Measurements from ENCODE around the gene ABLIM1.

ABLIM1 gene

DNA sequence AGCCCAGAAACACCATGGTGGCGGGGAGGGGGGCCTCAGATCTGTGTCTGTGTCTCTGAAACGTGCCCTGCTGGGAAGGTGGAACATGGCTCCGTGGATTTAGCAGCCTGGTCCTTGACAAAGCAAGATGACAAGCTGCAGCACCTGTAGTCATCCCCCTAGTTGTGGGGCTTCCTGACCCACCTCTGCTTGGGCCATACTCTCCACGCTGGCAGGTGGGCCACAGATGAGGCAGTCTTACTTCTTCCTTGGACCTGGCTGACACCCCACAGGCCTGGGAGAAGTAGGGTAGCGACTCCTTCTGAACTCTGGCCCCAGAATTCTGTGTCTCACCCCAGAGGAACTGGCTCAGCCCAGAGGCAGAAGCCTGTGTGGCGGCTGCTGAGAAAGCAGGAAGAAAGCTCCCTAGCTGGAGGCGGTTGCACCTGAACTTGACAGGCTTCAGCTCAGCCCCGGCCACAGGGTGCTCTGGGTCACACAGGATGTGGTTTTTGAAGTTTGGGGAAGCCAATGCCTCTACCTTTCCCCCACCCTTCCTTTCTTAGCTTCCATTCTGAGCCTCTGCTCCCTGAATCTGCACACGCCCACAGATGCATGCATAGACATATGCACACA is 113.9 kb downstream of the ABLIM1 start:
- Histone ChIP-seq H3K9ac (ENCODE audit: low read length) (no peak overlapping the region), H3K4me3 (ENCODE audit: insufficient read depth in 1 of 2, low read depth in 1 of 2, low read length in 2 of 2) (no peak overlapping the region), H3K27me3 (ENCODE audit: control insufficient read depth in 1 of 2, insufficient read depth in 1 of 2, low read length in 2 of 2) (peaks cover 0 to 5% of the 10 kb centered on the region in 2 experiments), H2BK5ac (ENCODE audit: low read depth, low read length, poor library complexity, severe bottlenecking) (no peak overlapping the region), H3K4ac (ENCODE audit: low read depth in 1 of 2, low read length in 2 of 2) (no peak overlapping the region), H3K79me1 (replicated peaks; ENCODE audit: low read length, poor library complexity, severe bottlenecking) (no peaks in the 10 kb centered on the region), H2BK15ac (ENCODE audit: low read depth, poor library complexity, severe bottlenecking) (no peak overlapping the region), H2AFZ (ENCODE audit: low read depth, low read length) (no peak overlapping the region), H4K8ac (ENCODE audit: low read length) (no peak overlapping the region), H2BK12ac (ENCODE audit: low read length in 2 of 2) (no peak overlapping the region), H3K4me2 (ENCODE audit: low read length, poor library complexity, severe bottlenecking) (no peak overlapping the region), H2AK5ac (ENCODE audit: low read length, severe bottlenecking) (no peak overlapping the region), H3K27ac (ENCODE audit: low read length, poor library complexity, severe bottlenecking) (no peak overlapping the region), H3K4me1 (ENCODE audit: control insufficient read depth, insufficient read depth, low read depth, low read length) (peaks cover 5% of the 10 kb centered on the region), H2BK120ac (ENCODE audit: low read depth, low read length) (no peak overlapping the region), H3K23ac (ENCODE audit: low read length in 2 of 2) (no peak overlapping the region), H3K36me3 (ENCODE audit: control insufficient read depth in 1 of 2, insufficient read depth in 2 of 2, low read depth in 1 of 2, low read length in 2 of 2) (peaks cover 0 to 37% of the 10 kb centered on the region in 2 experiments), H4K91ac (ENCODE audit: low read length) (no peak overlapping the region), H3K14ac (ENCODE audit: low read length in 2 of 2) (no peak overlapping the region), H3K9me3 (ENCODE audit: control insufficient read depth, low read length) (no peaks in the 10 kb centered on the region), H3K18ac (ENCODE audit: low read depth in 1 of 2, low read length in 2 of 2) (no peak overlapping the region)
- no peak for DNase-seq
- WGBS = 84% methylated on average over 9 of the region's 9 CpGs

DNA sequence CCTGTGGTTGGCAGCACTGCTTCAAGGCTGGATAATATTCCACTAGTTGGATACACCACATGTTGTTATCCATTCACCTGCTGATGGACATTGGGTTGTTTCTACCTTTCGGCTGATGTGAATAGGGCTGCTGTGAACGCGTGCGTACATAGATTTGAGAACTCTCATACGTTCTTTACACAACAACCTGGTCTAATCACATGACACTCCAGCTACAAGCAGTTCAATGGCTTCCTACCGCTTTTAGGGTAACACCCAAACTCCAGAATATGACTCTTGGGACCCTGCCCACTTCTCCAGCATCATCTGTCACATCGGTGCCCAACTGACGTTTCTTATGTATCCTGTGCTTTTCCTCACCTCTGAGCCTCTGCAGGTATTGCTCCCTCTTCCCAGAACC is 114.6 kb downstream of the ABLIM1 start:
- H3K79me1 ChIP-seq (replicated peaks; ENCODE audit: low read length, poor library complexity, severe bottlenecking) = peaks cover under 1% of the 10 kb centered on the region
- H3K36me3 ChIP-seq (ENCODE audit: control insufficient read depth in 1 of 2, insufficient read depth in 2 of 2, low read depth in 1 of 2, low read length in 2 of 2) = peaks cover 0 to 40% of the 10 kb centered on the region in 2 experiments
- H3K4me3 ChIP-seq (ENCODE audit: insufficient read depth in 1 of 2, low read depth in 1 of 2, low read length in 2 of 2) = no peak overlapping the region
- 84% methylated on average over 8 of the region's 8 CpGs for WGBS
- no peak overlapping the region for H2BK5ac ChIP-seq (ENCODE audit: low read depth, low read length, poor library complexity, severe bottlenecking)
- H3K4me1 ChIP-seq (ENCODE audit: control insufficient read depth, insufficient read depth, low read depth, low read length) = peaks cover 7% of the 10 kb centered on the region
- no peak overlapping the region for H2AFZ ChIP-seq (ENCODE audit: low read depth, low read length)
- H3K23ac ChIP-seq (ENCODE audit: low read length in 2 of 2) = no peak overlapping the region
- H3K14ac ChIP-seq (ENCODE audit: low read length in 2 of 2) = no peak overlapping the region
- no peak overlapping the region for H3K18ac ChIP-seq (ENCODE audit: low read depth in 1 of 2, low read length in 2 of 2)
- no peak overlapping the region for H3K4ac ChIP-seq (ENCODE audit: low read depth in 1 of 2, low read length in 2 of 2)
- no peak overlapping the region for H3K9ac ChIP-seq (ENCODE audit: low read length)
- H3K4me2 ChIP-seq (ENCODE audit: low read length, poor library complexity, severe bottlenecking) = no peak overlapping the region
- no peak overlapping the region for H4K91ac ChIP-seq (ENCODE audit: low read length)
- H2BK15ac ChIP-seq (ENCODE audit: low read depth, poor library complexity, severe bottlenecking) = no peak overlapping the region
- no peak overlapping the region for H2BK120ac ChIP-seq (ENCODE audit: low read depth, low read length)
- no peak for DNase-seq
- peaks cover 0 to 5% of the 10 kb centered on the region in 2 experiments for H3K27me3 ChIP-seq (ENCODE audit: control insufficient read depth in 1 of 2, insufficient read depth in 1 of 2, low read length in 2 of 2)
- no peak overlapping the region for H4K8ac ChIP-seq (ENCODE audit: low read length)
- H2BK12ac ChIP-seq (ENCODE audit: low read length in 2 of 2) = no peak overlapping the region
- H2AK5ac ChIP-seq (ENCODE audit: low read length, severe bottlenecking) = no peak overlapping the region
- no peak overlapping the region for H3K27ac ChIP-seq (ENCODE audit: low read length, poor library complexity, severe bottlenecking)
- H3K9me3 ChIP-seq (ENCODE audit: control insufficient read depth, low read length) = no peaks in the 10 kb centered on the region

DNA sequence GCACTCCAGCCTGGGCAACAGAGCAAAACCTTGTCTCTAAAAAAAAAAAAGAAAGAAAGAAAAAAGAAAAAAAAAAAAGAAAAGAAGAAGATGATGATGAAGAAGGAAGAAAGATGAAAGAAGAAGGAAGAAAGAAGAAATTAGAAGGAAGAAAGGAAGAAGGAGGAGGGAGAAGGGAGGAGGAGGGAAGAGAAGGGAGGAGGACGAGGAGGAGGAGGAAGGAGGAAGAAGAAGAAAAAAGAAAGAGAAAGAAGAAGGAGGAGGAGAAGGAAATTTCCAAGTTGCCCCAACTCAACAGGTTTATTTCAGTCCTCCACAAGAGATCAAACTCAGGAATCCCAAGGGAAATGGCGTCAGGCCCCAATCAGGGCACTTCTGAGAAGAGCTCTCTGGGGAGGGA is 115.7 kb downstream of the ABLIM1 start:
- H3K23ac ChIP-seq (ENCODE audit: low read length in 2 of 2) = no peak overlapping the region
- H3K14ac ChIP-seq (ENCODE audit: low read length in 2 of 2) = no peak overlapping the region
- WGBS = 100% methylated on average over 2 of the region's 2 CpGs
- H3K9ac ChIP-seq (ENCODE audit: low read length) = no peak overlapping the region
- peaks cover 0 to 5% of the 10 kb centered on the region in 2 experiments for H3K27me3 ChIP-seq (ENCODE audit: control insufficient read depth in 1 of 2, insufficient read depth in 1 of 2, low read length in 2 of 2)
- no peak overlapping the region for H3K18ac ChIP-seq (ENCODE audit: low read depth in 1 of 2, low read length in 2 of 2)
- no peak overlapping the region for H2BK15ac ChIP-seq (ENCODE audit: low read depth, poor library complexity, severe bottlenecking)
- H3K27ac ChIP-seq (ENCODE audit: low read length, poor library complexity, severe bottlenecking) = no peak overlapping the region
- no peak overlapping the region for H2BK5ac ChIP-seq (ENCODE audit: low read depth, low read length, poor library complexity, severe bottlenecking)
- DNase-seq = no peak
- H2BK12ac ChIP-seq (ENCODE audit: low read length in 2 of 2) = no peak overlapping the region
- H3K4ac ChIP-seq (ENCODE audit: low read depth in 1 of 2, low read length in 2 of 2) = no peak overlapping the region
- H4K8ac ChIP-seq (ENCODE audit: low read length) = no peak overlapping the region
- H2BK120ac ChIP-seq (ENCODE audit: low read depth, low read length) = no peak overlapping the region
- H2AFZ ChIP-seq (ENCODE audit: low read depth, low read length) = no peak overlapping the region
- no peak overlapping the region for H3K4me2 ChIP-seq (ENCODE audit: low read length, poor library complexity, severe bottlenecking)
- H3K4me3 ChIP-seq (ENCODE audit: insufficient read depth in 1 of 2, low read depth in 1 of 2, low read length in 2 of 2) = no peak overlapping the region
- no peaks in the 10 kb centered on the region for H3K9me3 ChIP-seq (ENCODE audit: control insufficient read depth, low read length)
- no peak overlapping the region for H4K91ac ChIP-seq (ENCODE audit: low read length)
- H3K36me3 ChIP-seq (ENCODE audit: control insufficient read depth in 1 of 2, insufficient read depth in 2 of 2, low read depth in 1 of 2, low read length in 2 of 2) = peaks cover 0 to 41% of the 10 kb centered on the region in 2 experiments
- no peak overlapping the region for H2AK5ac ChIP-seq (ENCODE audit: low read length, severe bottlenecking)
- H3K79me1 ChIP-seq (replicated peaks; ENCODE audit: low read length, poor library complexity, severe bottlenecking) = peaks cover 2% of the 10 kb centered on the region
- peaks cover 8% of the 10 kb centered on the region for H3K4me1 ChIP-seq (ENCODE audit: control insufficient read depth, insufficient read depth, low read depth, low read length)

DNA sequence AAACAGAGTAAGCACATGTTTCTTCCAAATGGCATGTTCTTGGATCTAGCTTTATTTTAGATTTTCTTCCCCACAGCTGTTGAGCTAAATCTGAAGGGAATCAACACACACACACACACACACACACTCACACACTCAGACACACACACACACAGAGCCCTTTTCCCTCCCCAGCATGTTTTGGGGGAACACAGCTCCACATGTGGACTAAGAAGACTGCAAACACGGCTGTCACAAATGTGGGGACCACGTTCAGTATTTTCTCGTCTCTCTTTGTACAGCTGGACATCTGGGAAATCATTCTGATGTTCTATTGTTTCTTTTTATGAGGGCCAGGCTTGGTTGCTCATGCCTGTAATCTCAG is 116.3 kb downstream of the ABLIM1 start:
- Histone ChIP-seq H4K91ac (ENCODE audit: low read length) (no peak overlapping the region), H3K4ac (ENCODE audit: low read depth in 1 of 2, low read length in 2 of 2) (no peak overlapping the region), H3K4me1 (ENCODE audit: control insufficient read depth, insufficient read depth, low read depth, low read length) (peaks cover 8% of the 10 kb centered on the region), H4K8ac (ENCODE audit: low read length) (no peak overlapping the region), H2AK5ac (ENCODE audit: low read length, severe bottlenecking) (no peak overlapping the region), H3K9me3 (ENCODE audit: control insufficient read depth, low read length) (no peaks in the 10 kb centered on the region), H2BK5ac (ENCODE audit: low read depth, low read length, poor library complexity, severe bottlenecking) (no peak overlapping the region), H3K79me1 (replicated peaks; ENCODE audit: low read length, poor library complexity, severe bottlenecking) (peaks cover 2% of the 10 kb centered on the region), H3K36me3 (ENCODE audit: control insufficient read depth in 1 of 2, insufficient read depth in 2 of 2, low read depth in 1 of 2, low read length in 2 of 2) (peaks cover 0 to 41% of the 10 kb centered on the region in 2 experiments), H3K27ac (ENCODE audit: low read length, poor library complexity, severe bottlenecking) (no peak overlapping the region), H2BK12ac (ENCODE audit: low read length in 2 of 2) (no peak overlapping the region), H3K27me3 (ENCODE audit: control insufficient read depth in 1 of 2, insufficient read depth in 1 of 2, low read length in 2 of 2) (peaks cover 0 to 5% of the 10 kb centered on the region in 2 experiments), H3K23ac (ENCODE audit: low read length in 2 of 2) (no peak overlapping the region), H3K9ac (ENCODE audit: low read length) (peak overlapping the region; percentile 87), H3K18ac (ENCODE audit: low read depth in 1 of 2, low read length in 2 of 2) (no peak overlapping the region), H2BK15ac (ENCODE audit: low read depth, poor library complexity, severe bottlenecking) (no peak overlapping the region), H2BK120ac (ENCODE audit: low read depth, low read length) (no peak overlapping the region), H3K14ac (ENCODE audit: low read length in 2 of 2) (no peak overlapping the region), H2AFZ (ENCODE audit: low read depth, low read length) (no peak overlapping the region), H3K4me3 (ENCODE audit: insufficient read depth in 1 of 2, low read depth in 1 of 2, low read length in 2 of 2) (no peak overlapping the region), H3K4me2 (ENCODE audit: low read length, poor library complexity, severe bottlenecking) (no peak overlapping the region)
- 97% methylated on average over 3 of the region's 3 CpGs for WGBS
- DNase-seq = no peak

All from mesenchymal stem cell (in vitro differentiated cells and primary cell).